Effector memory CD8-positive, alpha-beta T cell (primary cell): ENCODE results near the gene ZC2HC1C.
"Not testable (repeated sequence)": the region's sequence is repeated elsewhere in the genome, so short reads cannot be mapped to it uniquely, and the experiment has no call there.

ENCODE experiments used
- ATAC-seq: fragments of 150-1000 bp; cut with Tn5 transposase; replicated peaks from 2 replicates; pipeline ENCODE4 v1.10.0; 2021; ENCODE audit warnings: mild to moderate bottlenecking, moderate library complexity
- DNase-seq, 3 experiments: peaks; one replicate each; pipeline ENCODE4 v3.0.0; 2021
- H3K27ac Mint-ChIP-seq, 2 donors: one replicate each; pipeline ENCODE4 v1.8.0; 2022; ENCODE audit warnings: mild to moderate bottlenecking in 2 of 2, mixed read lengths in 2 of 2, moderate library complexity in 2 of 2
- H3K27me3 Mint-ChIP-seq, 2 donors: one replicate each; pipeline ENCODE4 v1.8.0; 2022; ENCODE audit warnings: mixed read lengths in 2 of 2
- H3K36me3 Mint-ChIP-seq: one replicate; pipeline ENCODE4 v1.8.0; 2022; ENCODE audit warnings: mild to moderate bottlenecking, moderate library complexity, mixed read lengths; ENCODE audit not compliant: insufficient read depth
- H3K4me1 Mint-ChIP-seq, 2 donors: one replicate each; pipeline ENCODE4 v1.8.0; 2022; ENCODE audit warnings: low read depth in 2 of 2, mixed read lengths in 2 of 2
- H3K4me3 Mint-ChIP-seq, 2 donors: one replicate each; pipeline ENCODE4 v1.8.0; 2022; ENCODE audit warnings: mild to moderate bottlenecking in 2 of 2, mixed read lengths in 2 of 2, moderate library complexity in 2 of 2
- H3K9me3 Mint-ChIP-seq, 2 donors: one replicate each; pipeline ENCODE4 v1.8.0; 2022; ENCODE audit warnings: mixed read lengths in 2 of 2

ZC2HC1C gene

DNA sequence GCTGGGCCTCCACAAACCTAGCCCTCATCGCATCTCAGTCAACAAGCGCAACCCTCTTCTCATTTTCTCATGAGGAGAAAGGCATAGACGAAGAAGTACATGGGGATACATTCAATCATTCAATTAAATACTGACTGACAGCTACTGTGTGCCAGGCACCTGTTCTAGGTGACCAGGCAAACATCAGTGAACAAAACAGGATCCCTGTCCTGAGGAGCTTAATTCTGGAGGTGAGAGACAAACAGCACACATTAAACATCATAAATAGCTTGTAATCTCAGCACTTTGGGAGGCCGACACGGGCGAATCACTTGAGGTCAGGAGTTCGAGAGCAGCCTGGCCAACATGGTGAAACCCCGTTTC, 5.3 kb upstream of the ZC2HC1C start:
- H3K27ac Mint-ChIP-seq = peak overlapping the region; percentile 96 to 99
- no peaks in the 10 kb centered on the region for H3K9me3 Mint-ChIP-seq
- peak overlapping the region; percentile 97 to 100 for H3K4me3 Mint-ChIP-seq
- DNase-seq = no peak
- H3K36me3 Mint-ChIP-seq = peaks cover 8% of the 10 kb centered on the region
- no peaks in the 10 kb centered on the region for H3K27me3 Mint-ChIP-seq
- peaks cover 16 to 23% of the 10 kb centered on the region in 2 donors for H3K4me1 Mint-ChIP-seq
- peak; percentile 26 for ATAC-seq

DNA sequence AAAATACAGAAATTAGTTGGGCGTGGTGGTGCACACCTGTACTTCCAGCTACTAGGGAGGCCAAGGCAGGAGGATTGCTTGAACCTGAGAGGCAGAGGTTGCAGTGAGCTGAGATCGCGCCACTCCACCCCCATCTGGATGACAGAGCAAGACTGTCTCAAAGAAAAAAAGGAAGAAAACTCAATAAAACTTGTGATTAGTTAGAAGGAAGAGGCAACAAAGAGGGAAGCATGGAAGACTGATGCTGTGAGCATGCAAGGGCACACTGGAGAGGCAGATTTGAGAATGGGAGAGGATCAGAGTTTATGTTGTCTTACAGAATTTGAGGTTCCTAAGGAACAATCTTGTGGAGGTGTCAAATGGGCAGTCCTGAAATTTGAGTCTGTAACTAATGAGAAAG, 2.8 kb upstream of the ZC2HC1C start:
- DNase-seq (no peak), ATAC-seq (no peak)
- no peak overlapping the region for H3K27ac Mint-ChIP-seq
- H3K9me3 Mint-ChIP-seq = no peaks in the 10 kb centered on the region
- H3K4me1 Mint-ChIP-seq = peaks cover 17 to 19% of the 10 kb centered on the region in 2 donors
- H3K27me3 Mint-ChIP-seq = no peaks in the 10 kb centered on the region
- peaks cover 5% of the 10 kb centered on the region for H3K36me3 Mint-ChIP-seq
- no peak overlapping the region for H3K4me3 Mint-ChIP-seq

DNA sequence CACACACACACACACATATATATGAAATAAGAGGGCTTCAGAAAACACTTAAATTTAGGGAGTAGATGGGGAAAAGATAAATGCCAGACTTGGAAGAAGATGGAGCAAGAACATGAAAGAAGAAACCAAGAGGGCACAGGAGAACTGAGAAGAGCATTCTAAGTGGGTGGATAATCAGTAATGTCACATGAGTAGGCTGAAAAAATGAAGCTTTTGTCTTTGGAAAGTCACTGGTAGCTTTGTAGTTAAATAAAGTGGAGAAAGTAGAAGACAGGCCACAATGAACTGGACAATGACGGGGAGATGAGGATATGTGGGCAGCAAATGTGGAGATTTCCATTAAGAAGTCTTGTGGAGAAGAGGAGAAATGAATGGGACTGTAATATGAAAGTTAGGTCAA, 2.2 kb upstream of the ZC2HC1C start:
- ATAC-seq = no peak
- Mint-ChIP-seq H3K4me1 (peaks cover 17 to 18% of the 10 kb centered on the region in 2 donors), H3K27ac (no peak overlapping the region), H3K9me3 (no peaks in the 10 kb centered on the region), H3K4me3 (no peak overlapping the region), H3K27me3 (no peaks in the 10 kb centered on the region), H3K36me3 (peaks cover 5% of the 10 kb centered on the region)
- DNase-seq = no peak

DNA sequence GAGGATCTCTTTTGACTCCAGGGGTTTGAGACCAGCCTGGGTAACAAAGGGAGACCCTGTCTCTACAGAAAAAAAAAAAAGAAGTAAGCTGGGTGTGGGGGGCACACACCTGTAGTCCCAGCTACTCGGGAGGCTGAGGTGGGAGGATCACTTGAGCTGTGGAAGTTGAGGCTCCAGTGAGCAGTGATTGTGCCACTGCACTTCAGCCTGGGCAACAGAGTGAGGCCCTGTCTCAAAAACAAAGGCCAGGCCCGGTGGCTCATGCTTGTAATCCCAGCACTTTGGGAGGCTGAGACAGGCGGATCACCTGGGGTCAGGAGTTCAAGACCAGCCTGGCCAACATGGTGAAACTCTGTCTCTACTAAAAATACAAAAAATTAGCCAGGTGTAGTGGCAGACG, 1.7 kb upstream of the ZC2HC1C start:
- H3K27ac Mint-ChIP-seq, H3K9me3 Mint-ChIP-seq, ATAC-seq, DNase-seq, H3K27me3 Mint-ChIP-seq, H3K4me3 Mint-ChIP-seq, H3K36me3 Mint-ChIP-seq: not testable (repeated sequence)
- peaks cover 16 to 17% of the 10 kb centered on the region in 2 donors for H3K4me1 Mint-ChIP-seq

GRCh38 chr14:75068294-75069120, 934 bp upstream of the ZC2HC1C start:
- Mint-ChIP-seq H3K9me3 (no peaks in the 10 kb centered on the region), H3K27me3 (no peaks in the 10 kb centered on the region), H3K4me1 (peaks cover 9 to 11% of the 10 kb centered on the region in 2 donors), H3K4me3 (no peak overlapping the region), H3K27ac (no peak overlapping the region), H3K36me3 (peaks cover 5% of the 10 kb centered on the region)
- DNase-seq = no peak
- ATAC-seq = no peak

- no peaks in the 10 kb centered on the region for H3K9me3 Mint-ChIP-seq
- no peak overlapping the region for H3K27ac Mint-ChIP-seq
- H3K4me3 Mint-ChIP-seq = no peak overlapping the region
- DNase-seq (no peak), ATAC-seq (no peak)
- no peaks in the 10 kb centered on the region for H3K27me3 Mint-ChIP-seq
- peaks cover 0 to 2% of the 10 kb centered on the region in 2 donors for H3K4me1 Mint-ChIP-seq
- H3K36me3 Mint-ChIP-seq = no peaks in the 10 kb centered on the region
Measured at GRCh38 chr14:75069811-75070145, 337 bp downstream of the ZC2HC1C start.

GRCh38 chr14:75070383-75070782, 942 bp downstream of the ZC2HC1C start:
- no peaks in the 10 kb centered on the region for H3K36me3 Mint-ChIP-seq
- H3K4me1 Mint-ChIP-seq = peaks cover 0 to 2% of the 10 kb centered on the region in 2 donors
- H3K4me3 Mint-ChIP-seq = no peak overlapping the region
- H3K27me3 Mint-ChIP-seq = no peaks in the 10 kb centered on the region
- no peak overlapping the region for H3K27ac Mint-ChIP-seq
- DNase-seq (no peak), ATAC-seq (no peak)
- H3K9me3 Mint-ChIP-seq = no peaks in the 10 kb centered on the region

DNA sequence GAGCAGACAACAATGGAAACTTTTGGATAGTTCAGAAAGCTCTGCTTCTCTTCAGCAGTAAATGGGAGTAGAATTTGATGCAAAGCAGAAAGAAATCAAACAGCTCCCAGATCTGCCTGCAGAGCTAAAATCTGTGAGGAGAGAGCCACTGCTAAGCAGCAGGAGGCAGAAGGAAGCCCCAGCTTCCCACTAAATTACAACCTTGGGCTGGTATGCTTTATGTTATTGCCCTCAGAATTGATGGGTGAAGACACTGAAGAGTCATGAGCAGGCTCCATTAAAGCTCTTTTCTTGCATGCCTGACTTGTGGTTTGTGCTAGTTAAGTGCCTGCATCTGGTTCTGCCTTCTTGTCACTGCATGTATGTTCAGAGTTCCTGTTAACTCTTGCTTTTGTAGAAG, 8.4 kb downstream of the ZC2HC1C start:
- no peak for DNase-seq
- Mint-ChIP-seq H3K27me3 (no peaks in the 10 kb centered on the region), H3K27ac (no peak overlapping the region), H3K4me3 (no peak overlapping the region), H3K9me3 (no peaks in the 10 kb centered on the region), H3K4me1 (no peaks in the 10 kb centered on the region), H3K36me3 (no peaks in the 10 kb centered on the region)
- ATAC-seq = no peak

DNA sequence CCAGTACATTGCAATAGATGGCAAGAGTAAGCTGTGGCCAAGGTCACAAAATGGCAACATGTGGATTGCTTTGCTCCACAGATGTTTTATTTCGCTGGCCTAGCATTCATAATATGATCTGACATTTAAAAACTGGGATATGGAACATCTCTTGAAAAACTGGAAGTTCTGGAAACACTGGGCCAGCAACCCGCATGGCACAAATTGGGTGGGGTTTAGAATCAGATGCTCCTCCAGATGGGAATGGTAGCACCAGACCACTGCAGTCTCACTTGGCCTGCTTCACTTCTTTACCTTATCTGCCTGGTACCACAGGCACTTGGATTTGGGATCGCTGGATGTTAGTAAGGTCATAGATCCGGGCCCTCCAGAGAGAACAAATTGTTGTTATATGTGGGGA, 10.1 kb downstream of the ZC2HC1C start:
- no peaks in the 10 kb centered on the region for H3K9me3 Mint-ChIP-seq
- H3K36me3 Mint-ChIP-seq = peaks cover 9% of the 10 kb centered on the region

GRCh38 chr14:75081660-75082229, 12.3 kb downstream of the ZC2HC1C start:
- ATAC-seq (no peak), DNase-seq (no peak)
- Mint-ChIP-seq H3K4me1 (no peaks in the 10 kb centered on the region), H3K36me3 (peaks cover 31% of the 10 kb centered on the region), H3K27ac (no peak overlapping the region), H3K27me3 (no peaks in the 10 kb centered on the region), H3K9me3 (no peaks in the 10 kb centered on the region), H3K4me3 (no peak overlapping the region)

More for the DNA sequence above, 10.1 kb downstream of the ZC2HC1C start:
- Mint-ChIP-seq H3K27me3 (no peaks in the 10 kb centered on the region), H3K4me1 (no peaks in the 10 kb centered on the region), H3K27ac (no peak overlapping the region), H3K4me3 (no peak overlapping the region)
- DNase-seq (no peak), ATAC-seq (no peak)

DNA sequence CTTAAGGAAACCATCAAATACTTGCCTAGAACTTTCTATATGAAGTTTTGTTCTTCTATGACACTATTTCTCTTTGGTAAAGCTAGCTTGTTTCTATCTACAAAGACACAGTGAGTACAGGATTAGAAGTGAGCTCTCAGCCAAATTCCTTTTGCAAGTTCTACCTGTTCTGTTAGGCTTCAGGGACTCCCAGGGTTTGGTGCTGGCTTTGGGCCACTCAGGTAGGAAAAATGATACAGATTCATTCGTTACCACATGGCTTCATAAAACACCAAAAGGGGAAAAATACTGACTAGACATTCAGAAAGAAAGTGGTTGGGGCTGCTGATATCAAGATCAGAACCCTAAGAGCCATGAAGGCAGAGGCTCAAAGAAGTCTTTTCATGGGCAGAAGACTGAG, 13.8 kb downstream of the ZC2HC1C start:
- no peak for DNase-seq
- Mint-ChIP-seq H3K4me3 (no peak overlapping the region), H3K9me3 (no peaks in the 10 kb centered on the region)

GRCh38 chr14:75084513-75084912, 15.1 kb downstream of the ZC2HC1C start:
- Mint-ChIP-seq H3K36me3 (peaks cover 50% of the 10 kb centered on the region), H3K9me3 (no peaks in the 10 kb centered on the region), H3K27me3 (no peaks in the 10 kb centered on the region), H3K4me1 (no peaks in the 10 kb centered on the region), H3K27ac (no peak overlapping the region), H3K4me3 (no peak overlapping the region)
- ATAC-seq (no peak), DNase-seq (no peak)

More for the DNA sequence above, 13.8 kb downstream of the ZC2HC1C start:
- peaks cover 46% of the 10 kb centered on the region for H3K36me3 Mint-ChIP-seq
- H3K4me1 Mint-ChIP-seq = no peaks in the 10 kb centered on the region
- no peak overlapping the region for H3K27ac Mint-ChIP-seq
- ATAC-seq = no peak
- no peaks in the 10 kb centered on the region for H3K27me3 Mint-ChIP-seq

DNA sequence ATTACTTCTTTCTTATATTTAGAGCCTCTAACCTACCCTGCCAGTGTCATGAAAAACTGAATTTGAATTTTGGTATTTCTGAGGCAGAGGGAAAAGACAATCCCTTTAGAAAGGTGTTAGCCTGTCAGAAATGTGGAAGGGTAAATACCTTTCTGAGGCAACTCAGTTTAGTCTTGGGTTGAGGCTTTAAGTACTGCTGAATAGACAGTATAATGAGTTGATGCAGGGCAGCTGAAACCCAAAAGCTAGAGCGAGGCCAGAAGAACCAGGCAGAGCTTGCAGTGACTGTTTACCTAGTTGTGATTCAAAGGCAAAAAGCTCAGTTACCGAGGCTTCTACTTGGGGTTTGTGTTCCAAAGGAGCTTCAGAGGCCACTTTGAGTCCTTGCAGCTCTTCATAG, 18.7 kb downstream of the ZC2HC1C start:
- ATAC-seq = no peak
- DNase-seq = no peak
- no peaks in the 10 kb centered on the region for H3K4me1 Mint-ChIP-seq
- H3K27ac Mint-ChIP-seq = no peak overlapping the region
- H3K4me3 Mint-ChIP-seq = no peak overlapping the region
- H3K36me3 Mint-ChIP-seq = peaks cover 81% of the 10 kb centered on the region
- H3K27me3 Mint-ChIP-seq = no peaks in the 10 kb centered on the region
- no peaks in the 10 kb centered on the region for H3K9me3 Mint-ChIP-seq

DNA sequence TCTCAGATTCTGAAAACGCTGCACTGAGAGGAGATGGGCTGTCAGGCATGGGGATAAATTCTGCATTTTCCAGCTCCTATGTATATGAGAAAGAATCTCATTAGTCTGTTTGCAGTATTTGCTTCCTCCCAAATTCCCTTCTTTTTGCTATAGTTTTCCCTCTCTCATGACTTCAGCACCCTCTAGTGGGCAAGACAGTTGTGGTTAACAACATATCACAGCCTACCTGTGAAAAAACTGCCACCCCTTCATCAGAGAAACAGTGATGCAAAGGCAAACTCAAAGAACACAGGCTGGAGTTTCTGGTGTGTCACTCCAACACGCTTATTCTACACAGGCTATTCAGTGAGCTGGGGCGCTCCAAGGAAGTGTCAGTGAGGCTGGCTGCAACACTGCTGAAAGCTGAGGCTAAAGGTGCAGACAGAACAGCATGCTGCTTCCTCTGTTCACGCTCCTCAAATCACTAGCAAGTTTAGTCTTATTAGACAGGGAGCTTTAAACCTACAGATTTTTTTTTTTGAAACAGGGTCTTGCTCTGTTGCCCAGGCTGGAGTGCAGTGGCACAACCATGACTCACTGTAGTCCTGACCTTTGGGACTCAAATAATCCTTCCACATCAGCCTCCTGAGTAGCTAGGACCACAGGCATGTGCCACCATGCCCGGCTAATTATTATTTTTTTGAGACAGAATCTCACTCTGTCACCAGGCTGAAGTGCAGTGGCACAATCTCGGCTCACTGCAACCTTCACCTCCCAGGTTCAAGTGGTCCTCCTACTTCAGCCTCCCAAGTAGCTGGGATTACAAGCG, 19.3 kb downstream of the ZC2HC1C start:
- Mint-ChIP-seq H3K9me3 (no peaks in the 10 kb centered on the region), H3K27ac (peak overlapping the region in 1 of 2 donors; percentile 35), H3K36me3 (peaks cover 85% of the 10 kb centered on the region), H3K4me3 (no peak overlapping the region), H3K4me1 (no peaks in the 10 kb centered on the region), H3K27me3 (no peaks in the 10 kb centered on the region)
- DNase-seq = peak; percentile 44 to 47 (median 45)
- peak; percentile 64 for ATAC-seq
